ENCODE measurements around the gene NCAM1.

Gene NCAM1

DNA sequence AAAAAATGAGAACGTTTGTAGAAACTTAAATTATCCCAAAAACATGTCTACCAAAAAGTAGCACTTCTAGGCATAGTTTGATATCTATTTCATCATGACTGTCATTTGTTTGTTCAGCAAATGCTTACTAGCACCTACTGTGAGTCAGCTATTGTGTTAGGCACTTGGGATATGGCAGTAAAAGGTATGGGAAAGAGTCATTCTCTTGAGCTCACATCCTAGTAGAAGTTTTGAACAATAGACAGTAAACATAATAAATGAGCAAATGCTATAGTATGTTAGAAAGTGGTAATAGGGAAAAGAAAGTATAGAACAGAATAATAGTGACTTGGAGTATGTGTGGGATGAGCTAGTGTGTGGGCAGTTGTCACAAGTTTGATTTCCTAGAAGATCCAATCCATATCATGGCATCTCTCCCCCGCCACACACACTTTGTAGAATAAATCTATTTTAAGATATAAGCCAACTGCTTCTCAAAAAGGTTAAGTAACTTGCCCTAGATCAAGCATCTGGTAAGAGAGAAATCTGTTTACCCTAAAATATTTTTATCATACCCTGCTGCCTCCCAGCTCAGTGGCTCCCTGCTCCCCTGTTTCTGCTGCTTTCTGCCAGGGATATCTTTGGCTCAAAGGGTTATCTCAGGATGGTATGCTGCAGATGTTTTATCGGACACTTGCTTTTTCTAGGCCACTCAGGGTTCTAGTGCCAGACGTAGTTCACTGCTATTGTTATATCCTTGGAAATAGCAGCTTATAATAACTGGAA, 129.7 kb downstream of the NCAM1 start:
- DNase-seq, result no peak

DNA sequence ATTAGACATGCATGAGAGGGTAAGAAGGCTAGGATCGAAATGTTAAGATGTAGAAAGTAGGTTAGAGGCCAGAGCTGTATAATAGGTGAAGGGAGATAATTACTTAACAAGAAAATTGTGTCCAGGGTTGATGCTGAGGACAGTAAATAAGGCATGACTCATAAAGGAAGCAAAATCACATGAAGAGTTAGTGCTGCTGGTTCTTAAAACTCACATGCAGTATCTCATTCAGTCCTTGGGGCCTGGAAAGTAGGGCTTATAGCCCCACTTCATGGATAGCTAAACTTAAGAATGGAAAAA, 130.2 kb downstream of the NCAM1 start:
- DNase-seq, result no peak

GRCh38 chr11:113096648-113097047, 135.4 kb downstream of the NCAM1 start:
- no peak for DNase-seq

DNA sequence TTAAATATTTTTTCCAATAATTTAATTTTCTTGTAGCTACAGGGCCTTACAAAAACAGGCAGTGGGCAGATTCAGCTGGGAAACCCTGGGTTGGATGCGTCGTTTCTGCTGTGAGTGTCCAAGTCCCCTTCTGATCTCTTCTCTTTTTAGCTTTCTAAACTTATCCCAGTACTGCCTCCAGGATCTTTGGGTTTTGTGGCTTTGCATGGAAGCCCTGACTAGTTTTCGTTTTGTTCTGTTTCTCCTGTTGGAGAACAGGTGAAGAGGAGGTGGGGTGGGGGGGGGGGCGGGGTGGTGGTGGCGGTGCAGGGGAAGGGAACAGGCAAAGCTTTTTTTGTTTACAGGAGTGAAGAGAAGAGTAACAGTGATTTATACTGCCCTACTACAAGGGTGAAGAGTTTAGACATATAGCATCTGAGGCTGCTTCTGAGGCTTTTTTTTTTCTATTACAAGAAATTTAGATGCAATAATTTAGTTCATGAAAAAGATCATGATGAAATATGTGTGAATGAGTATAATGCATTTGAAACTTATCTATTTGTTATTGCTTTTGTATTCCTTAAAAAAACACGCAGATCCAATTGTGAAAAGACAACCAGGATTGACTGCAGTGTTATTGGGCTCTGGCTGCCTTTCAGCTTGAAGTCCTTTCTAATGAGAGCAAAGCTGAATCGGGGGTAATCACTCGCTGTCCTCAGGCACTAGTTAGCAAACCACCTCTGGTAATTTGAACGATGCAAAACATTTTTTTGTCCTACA, 142.9 kb downstream of the NCAM1 start:
- DNase-seq, result no peak

DNA sequence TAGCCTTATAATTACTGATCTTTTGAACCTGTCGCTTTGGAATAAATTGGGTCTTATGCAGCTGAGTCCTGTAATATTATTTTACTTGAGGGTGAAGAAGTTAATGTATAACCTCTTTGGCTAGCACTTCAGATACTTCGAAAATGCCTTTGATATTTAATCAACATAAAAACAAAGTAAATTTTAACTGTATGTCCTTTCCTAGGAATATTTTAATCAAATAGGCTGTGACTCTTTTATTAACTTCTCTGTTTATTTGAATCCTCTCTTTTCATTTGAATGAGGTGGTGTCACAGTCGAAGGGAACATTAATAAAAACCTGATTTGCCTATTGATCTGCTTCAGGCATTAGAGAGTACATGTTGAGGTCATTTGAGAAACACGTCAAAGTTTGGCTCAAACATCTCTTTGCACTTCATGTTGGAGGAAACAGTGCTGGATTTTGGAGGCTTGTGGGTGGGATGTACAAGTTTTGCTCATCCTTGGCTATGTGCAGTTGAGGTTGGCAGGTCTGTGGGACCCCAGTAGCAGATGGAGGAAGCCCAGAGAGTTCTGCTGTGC, 143.6 kb downstream of the NCAM1 start:
- no peak for DNase-seq

DNA sequence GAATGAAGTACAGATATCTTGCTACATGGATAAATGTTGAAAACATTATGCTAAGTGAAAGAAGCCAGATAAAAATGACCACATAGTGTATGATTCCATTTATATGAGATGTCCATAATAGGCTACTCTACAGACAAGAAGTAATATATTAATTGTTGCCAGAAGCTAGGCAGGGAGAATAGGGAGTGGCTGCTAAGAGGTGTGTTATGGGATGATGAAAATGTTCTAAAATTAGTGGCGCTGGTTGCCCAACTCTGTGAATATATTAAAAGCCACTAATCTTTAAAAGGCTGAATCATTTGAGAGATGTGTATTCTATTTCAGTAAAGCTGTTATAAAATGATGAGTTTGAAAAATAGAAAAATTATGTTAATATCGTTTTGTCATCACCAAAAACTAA, 144.4 kb downstream of the NCAM1 start:
- DNase-seq, result no peak

- no peak for DNase-seq
These were observed 145.3 kb downstream of the NCAM1 start for GRCh38 chr11:113106507-113106906.

- no peak for DNase-seq
These were observed 148.8 kb downstream of the NCAM1 start for GRCh38 chr11:113110046-113110445.

- no peak for DNase-seq
These were observed 149.9 kb downstream of the NCAM1 start for GRCh38 chr11:113111156-113111555.

GRCh38 chr11:113112307-113112706, 151.1 kb downstream of the NCAM1 start:
- DNase-seq, result no peak

DNA sequence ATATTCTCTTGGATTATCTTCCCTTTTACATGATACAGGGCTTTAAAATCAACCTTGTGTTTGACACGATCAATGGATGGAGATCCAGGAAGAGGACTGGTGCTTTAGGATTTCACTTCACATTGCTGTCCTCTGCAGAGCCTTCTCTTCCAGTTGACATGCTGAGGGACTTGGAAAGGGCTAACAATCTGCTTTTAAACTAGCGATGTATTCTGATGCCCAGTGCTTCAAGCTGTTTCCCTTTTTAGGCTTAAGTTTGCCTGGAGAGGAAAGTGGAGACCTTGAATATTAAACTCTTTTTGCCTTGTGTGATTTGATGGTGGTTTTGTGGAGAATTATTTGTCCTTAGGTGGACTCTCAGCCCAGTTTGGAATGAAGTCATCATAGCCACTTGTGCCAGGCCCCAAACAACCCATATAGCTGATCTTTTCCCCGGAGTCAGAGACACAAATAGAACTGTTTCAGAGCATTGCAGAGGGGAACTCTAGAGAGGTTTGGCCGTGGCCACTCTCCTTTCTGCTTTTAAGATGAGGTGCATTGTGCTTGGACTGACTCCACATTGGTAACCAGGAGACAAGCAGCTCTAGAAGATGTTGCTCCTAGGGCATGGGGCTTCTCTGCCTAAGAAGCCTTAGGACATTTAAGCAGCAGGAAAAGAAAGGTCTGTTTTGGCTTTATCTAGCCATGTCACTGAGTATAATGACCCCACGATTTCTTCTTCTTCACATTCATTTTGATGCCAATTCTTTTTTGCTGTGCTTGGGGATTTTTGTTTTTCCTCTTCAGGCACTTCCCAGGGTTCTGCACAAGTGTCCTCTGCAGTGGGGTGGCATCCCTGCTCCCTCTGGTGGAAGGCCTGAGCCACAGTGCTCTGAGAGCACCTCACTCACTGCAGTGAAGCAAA, 152.8 kb downstream of the NCAM1 start:
- DNase-seq, result no peak

GRCh38 chr11:113114705-113115027, 153.4 kb downstream of the NCAM1 start:
- DNase-seq, result no peak

DNA sequence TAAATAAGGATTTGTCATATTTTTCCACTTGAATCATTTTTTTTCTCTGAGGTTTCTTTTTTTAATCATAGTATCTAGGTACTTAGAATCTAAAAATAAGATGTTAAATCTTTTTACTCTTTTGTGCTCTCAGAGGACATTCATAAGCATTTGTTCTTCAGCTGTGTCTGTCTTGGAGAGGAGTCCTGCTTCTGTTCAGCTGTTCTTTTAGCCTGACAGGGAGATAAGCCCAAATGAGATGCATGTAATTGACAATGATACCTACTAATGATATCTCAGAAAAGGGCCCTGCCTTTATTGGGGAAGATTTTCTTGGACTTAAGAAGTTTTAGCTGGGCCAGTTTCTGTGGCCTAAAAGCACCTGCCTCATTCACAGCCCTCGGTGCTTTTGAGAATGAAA, 156.9 kb downstream of the NCAM1 start:
- no peak for DNase-seq

DNA sequence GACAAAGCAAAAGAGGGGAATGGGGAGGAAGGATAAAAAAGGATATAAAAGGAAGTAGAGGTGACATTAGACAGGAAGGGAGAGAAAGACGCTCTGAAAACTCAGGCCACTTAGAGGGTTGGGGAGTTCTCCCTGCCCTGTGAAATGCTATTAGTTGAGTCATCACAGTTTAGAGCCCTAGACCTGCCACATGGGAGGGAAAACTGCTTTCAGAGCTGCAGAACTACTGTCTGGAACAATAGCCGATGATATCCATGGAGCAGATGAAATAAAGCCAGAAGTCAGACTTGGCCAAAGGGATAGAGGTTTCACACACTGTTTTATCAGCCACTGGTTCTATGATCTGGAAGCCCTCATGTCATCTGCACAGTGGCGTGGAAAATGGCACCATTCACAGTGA, 157.9 kb downstream of the NCAM1 start:
- no peak for DNase-seq

- DNase-seq, result no peak
These were observed 158.9 kb downstream of the NCAM1 start for GRCh38 chr11:113119966-113120736.

DNA sequence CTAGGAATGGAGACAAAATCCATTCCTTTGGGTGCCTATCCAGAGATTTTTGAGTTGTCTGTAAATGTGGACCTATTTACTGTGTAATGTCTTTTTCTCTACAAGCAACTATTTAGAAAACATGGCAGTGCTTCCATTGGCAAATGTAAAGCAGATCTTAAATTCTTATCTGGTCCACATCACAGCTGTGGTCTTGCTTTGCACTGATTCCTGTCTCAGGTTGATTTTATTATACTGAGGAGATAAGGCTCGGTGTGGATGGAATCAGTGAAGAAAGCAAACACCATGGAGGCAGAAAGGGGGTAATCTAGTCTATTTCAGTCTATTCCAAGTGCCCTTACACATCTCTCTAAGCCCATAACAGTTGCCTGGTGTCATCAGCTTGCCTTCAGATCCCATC, 160.5 kb downstream of the NCAM1 start:
- no peak for DNase-seq

- no peak for DNase-seq
These were observed 162.8 kb downstream of the NCAM1 start for GRCh38 chr11:113124006-113124405.

GRCh38 chr11:113124578-113124977, 163.4 kb downstream of the NCAM1 start:
- no peak for DNase-seq

DNA sequence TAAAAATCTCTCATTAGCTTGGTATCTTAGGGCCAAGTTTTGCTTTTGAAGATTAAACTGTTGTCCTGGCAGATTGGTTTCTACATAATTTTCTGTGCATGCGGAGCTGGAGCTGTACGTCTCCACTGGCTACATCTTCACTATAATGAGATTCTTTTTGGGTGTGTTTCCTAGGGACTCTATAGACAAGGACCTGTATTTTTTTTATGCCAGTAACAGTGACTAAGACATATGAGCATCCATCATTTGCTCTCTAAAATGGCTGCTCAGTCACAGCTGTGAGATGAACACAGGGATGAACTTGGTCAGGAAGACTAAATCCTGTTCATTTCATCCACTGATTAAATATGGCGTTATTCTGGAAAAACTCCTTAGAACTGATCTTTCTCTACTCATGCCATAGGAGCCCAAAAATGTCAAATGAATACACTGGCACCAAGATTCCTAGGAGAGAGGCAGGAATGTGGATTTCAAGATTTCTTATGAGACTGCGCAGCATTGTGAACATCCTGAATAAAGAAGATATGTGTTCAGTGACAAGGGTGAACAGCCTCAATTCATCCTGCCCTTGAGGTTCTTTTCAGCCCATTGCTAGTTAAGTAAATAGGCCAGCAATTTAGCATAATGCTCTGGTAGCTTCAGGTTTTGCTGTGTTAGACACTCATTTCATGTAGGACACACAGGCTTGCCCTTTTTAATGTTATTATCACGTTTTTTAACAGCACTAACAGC, 168.2 kb downstream of the NCAM1 start:
- DNase-seq, result no peak

DNA sequence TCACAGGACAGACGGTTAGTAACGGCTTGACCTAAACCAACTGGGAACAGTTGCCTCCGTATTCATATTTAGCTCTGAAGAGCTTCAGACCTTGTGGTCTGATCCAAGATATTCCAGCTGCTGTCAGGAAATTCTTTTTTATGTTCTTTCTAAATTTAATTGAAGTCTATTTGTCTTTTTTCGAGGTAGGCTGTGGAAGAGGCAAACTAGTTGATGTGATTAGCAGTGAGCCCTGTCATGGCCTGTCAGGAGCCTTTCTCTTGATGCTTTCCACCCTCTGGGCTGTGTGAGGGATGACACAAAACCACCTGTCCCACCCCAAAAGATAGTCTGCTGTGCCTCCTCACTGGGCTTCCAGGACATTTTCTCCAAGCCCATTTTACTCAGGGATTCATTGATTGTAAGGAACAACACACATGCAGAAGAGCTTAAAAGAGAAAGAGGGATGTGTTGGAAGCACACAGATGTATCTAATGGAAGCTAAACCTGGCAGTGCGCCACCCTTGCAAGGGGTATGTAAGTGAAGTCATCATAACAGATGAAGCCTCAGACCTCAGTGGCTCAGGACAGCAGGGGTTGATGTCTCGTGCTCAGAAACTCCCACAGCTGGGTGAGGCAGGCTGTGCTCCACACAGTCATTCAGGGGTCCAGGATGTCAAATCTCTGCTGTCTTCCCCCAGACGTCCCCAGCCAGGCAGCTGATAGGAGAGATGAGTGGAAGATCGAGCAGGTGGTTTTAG, 170.0 kb downstream of the NCAM1 start:
- no peak for DNase-seq

DNA sequence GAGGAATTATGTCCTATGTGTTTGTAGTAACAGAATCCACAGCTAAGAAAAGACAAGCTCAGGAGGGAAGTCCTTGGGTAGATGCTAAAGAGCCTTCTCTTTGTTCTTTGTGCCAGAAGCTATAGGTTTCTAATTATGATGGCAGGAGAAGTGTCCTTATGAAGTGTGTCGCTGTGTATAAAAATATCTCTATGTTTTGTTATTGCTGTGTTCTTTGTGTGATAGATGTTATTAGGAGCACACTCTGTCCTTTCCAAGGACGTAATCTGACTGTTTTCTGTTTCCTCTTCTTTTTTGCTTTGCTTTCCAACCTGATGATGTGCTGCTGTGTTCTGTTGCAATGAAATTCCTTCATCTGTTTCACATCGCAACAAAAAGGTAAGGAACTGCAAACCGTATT, 171.9 kb downstream of the NCAM1 start:
- DNase-seq, result no peak
